Vagina (tissue), 2 donors: ENCODE measurements around the gene ADK.

Experiments used
- CTCF ChIP-seq, 3 experiments: fragments of 450-650 bp in 2 of 3; fragments of 200-600 bp in 1 of 3; sonication (generic) in 1 of 3; IDR thresholded peaks; one replicate each; pipeline ENCODE4 v1.5.1; 2017 to 2019; ENCODE audit warnings: antibody characterized with exemption in 3 of 3, mild to moderate bottlenecking in 2 of 3, moderate library complexity in 2 of 3
- POLR2AphosphoS5 ChIP-seq, 2 donors: sonication (generic); formaldehyde crosslinking; IDR thresholded peaks; one replicate each; pipeline ENCODE4 v1.9.0; 2017; ENCODE audit warnings: antibody characterized with exemption in 2 of 2, mild to moderate bottlenecking in 2 of 2, low read depth in 1 of 2; ENCODE audit not compliant: insufficient read depth in 1 of 2

DNA sequence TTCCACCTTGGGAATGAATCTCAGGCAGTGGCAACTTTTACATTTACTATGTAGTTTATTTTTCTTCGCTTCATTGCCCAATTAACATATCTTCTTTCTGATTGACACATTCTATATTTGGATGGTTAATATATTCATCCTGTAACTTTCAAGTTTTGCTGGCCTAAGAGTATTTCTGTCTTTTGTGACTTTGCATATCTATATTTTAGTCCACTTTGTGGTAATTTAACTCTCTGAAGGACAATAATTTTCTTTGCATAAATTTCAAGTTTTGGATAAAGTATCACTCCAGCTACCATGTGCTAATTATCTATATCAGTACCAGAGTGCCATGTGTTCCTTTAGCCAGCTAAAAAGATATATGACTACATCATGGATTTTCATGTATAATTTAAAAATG is 523.9 kb downstream of the ADK start:
- TF ChIP-seq POLR2AphosphoS5 (IDR thresholded peaks at IDR 0.05; ENCODE audit: insufficient read depth in 1 of 2, low read depth in 1 of 2) (no peak), CTCF (IDR thresholded peaks at IDR 0.05) (no peak)
